Osteocyte (in vitro differentiated cells): ENCODE measurements around the gene PPP2R1B. TPM values are rescaled to one million over a fixed set of nuclear protein-coding genes. Genes with fewer than 3 reads are reported as not detected.

Experiments used
- DNase-seq: peaks from one replicate; pipeline ENCODE4 v3.0.0; 2021; ENCODE audit warnings: mixed read lengths; ENCODE audit not compliant: unreplicated experiment; ENCODE audit errors: extremely low spot score
- H3K27ac Mint-ChIP-seq: one replicate; pipeline ENCODE4 v1.8.0; 2021; ENCODE audit warnings: mild to moderate bottlenecking, mixed read lengths; ENCODE audit not compliant: unreplicated experiment
- H3K27me3 Mint-ChIP-seq: one replicate; pipeline ENCODE4 v1.8.0; 2021; ENCODE audit warnings: mixed read lengths; ENCODE audit not compliant: unreplicated experiment
- H3K36me3 Mint-ChIP-seq: one replicate; pipeline ENCODE4 v1.8.0; 2021; ENCODE audit warnings: mixed read lengths; ENCODE audit not compliant: unreplicated experiment
- H3K4me1 Mint-ChIP-seq: one replicate; pipeline ENCODE4 v1.8.0; 2021; ENCODE audit warnings: mixed read lengths; ENCODE audit not compliant: unreplicated experiment
- H3K4me3 Mint-ChIP-seq: one replicate; pipeline ENCODE4 v1.8.0; 2021; ENCODE audit warnings: mild to moderate bottlenecking, moderate library complexity, mixed read lengths; ENCODE audit not compliant: unreplicated experiment
- H3K9me3 Mint-ChIP-seq: one replicate; pipeline ENCODE4 v1.8.0; 2021; ENCODE audit warnings: mixed read lengths; ENCODE audit not compliant: unreplicated experiment
- CTCF ChIP-seq: fragments of 200-600 bp; sonication (generic); IDR thresholded peaks from 2 replicates; pipeline ENCODE4 v1.5.0; 2021; ENCODE audit warnings: antibody characterized with exemption, mild to moderate bottlenecking, moderate library complexity
- total RNA-seq: library from RNA; stranded (reverse); gene quantifications from 2 replicates; pipeline ENCODE4 v1.2.1, GENCODE V29; 2021

Gene PPP2R1B
- total RNA-seq, 1 donor from 2014 or later, result 26.0 TPM

- no peak for TF ChIP-seq CTCF
- Mint-ChIP-seq H3K9me3 (no peaks in the 10 kb centered on the region), H3K36me3 (peaks cover 44% of the 10 kb centered on the region), H3K27me3 (no peaks in the 10 kb centered on the region), H3K27ac (no peak overlapping the region), H3K4me1 (peaks cover 16% of the 10 kb centered on the region), H3K4me3 (no peak overlapping the region)
- DNase-seq, result no peak
Observed at GRCh38 chr11:111749646-111750045, 16.5 kb downstream of the PPP2R1B start.

GRCh38 chr11:111748035-111748804 lies 18.0 kb downstream of the PPP2R1B start:
- Mint-ChIP-seq H3K4me3 (no peak overlapping the region), H3K4me1 (peaks cover 24% of the 10 kb centered on the region), H3K36me3 (peaks cover 50% of the 10 kb centered on the region), H3K9me3 (no peaks in the 10 kb centered on the region), H3K27ac (no peak overlapping the region), H3K27me3 (no peaks in the 10 kb centered on the region)
- no peak for TF ChIP-seq CTCF
- no peak for DNase-seq

- peak overlapping the region; percentile 82 for H3K27ac Mint-ChIP-seq
- H3K9me3 Mint-ChIP-seq, result no peaks in the 10 kb centered on the region
- no peak for TF ChIP-seq CTCF
- H3K4me3 Mint-ChIP-seq, result no peak overlapping the region
- H3K27me3 Mint-ChIP-seq, result no peaks in the 10 kb centered on the region
- peaks cover 24% of the 10 kb centered on the region for H3K4me1 Mint-ChIP-seq
- H3K36me3 Mint-ChIP-seq, result peaks cover 55% of the 10 kb centered on the region
- DNase-seq, result no peak
Observed at GRCh38 chr11:111745719-111746504, 20.3 kb downstream of the PPP2R1B start.

- no peaks in the 10 kb centered on the region for H3K27me3 Mint-ChIP-seq
- H3K27ac Mint-ChIP-seq, result no peak overlapping the region
- TF ChIP-seq CTCF, result no peak
- no peak overlapping the region for H3K4me3 Mint-ChIP-seq
- H3K36me3 Mint-ChIP-seq, result peaks cover 57% of the 10 kb centered on the region
- DNase-seq, result no peak
- H3K9me3 Mint-ChIP-seq, result no peaks in the 10 kb centered on the region
- H3K4me1 Mint-ChIP-seq, result peaks cover 24% of the 10 kb centered on the region
Observed at GRCh38 chr11:111743700-111744099, 22.5 kb downstream of the PPP2R1B start.

- H3K9me3 Mint-ChIP-seq, result no peaks in the 10 kb centered on the region
- H3K27ac Mint-ChIP-seq, result peak overlapping the region; percentile 16
- DNase-seq, result no peak
- no peaks in the 10 kb centered on the region for H3K27me3 Mint-ChIP-seq
- no peak for TF ChIP-seq CTCF
- H3K4me3 Mint-ChIP-seq, result no peak overlapping the region
- H3K4me1 Mint-ChIP-seq, result peaks cover 41% of the 10 kb centered on the region
- peaks cover 48% of the 10 kb centered on the region for H3K36me3 Mint-ChIP-seq
Observed at GRCh38 chr11:111741751-111742150, 24.4 kb downstream of the PPP2R1B start.
